ENCODE measurements around the gene GNPTAB. TPM values are rescaled to one million over a fixed set of nuclear protein-coding genes. Genes with fewer than 3 reads are reported as not detected.

GNPTAB gene
- total RNA-seq, 1 experiment from 2014 or later: 14.8 TPM

DNA sequence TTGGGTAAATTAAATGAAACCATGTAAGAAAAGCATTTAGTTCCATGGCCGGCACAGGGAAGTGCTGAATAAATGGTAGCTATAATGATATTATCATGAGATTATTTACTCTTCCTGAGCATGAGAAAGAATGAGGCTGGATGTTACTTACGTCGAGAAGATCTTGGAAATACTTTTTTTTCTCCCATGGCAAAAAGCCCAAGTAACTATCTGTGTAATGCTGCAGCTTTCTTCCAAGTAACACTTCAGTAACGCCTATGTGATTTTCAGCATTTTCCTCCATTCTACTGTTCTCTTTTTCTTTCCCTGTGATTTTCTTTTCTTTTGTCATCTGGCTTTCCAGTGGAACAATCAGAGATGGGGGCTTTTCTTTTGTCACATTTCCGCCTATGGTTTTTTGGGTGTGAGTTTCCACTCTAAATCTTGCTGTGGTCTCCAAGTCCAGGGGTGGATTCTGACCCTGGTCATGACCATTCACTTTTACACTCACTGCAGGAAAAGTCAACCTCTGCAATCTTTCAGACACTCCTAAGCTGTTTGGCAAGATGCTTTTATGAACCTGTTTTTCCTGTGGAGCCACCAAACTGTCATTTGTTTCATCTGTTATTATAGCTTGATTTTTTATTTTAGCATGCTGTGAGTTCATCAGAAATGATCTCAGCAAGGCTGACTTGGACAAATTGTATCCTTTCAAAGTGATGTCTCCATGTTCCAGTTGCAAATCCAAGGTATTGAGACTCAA is 66.5 kb downstream of the GNPTAB start:
- Histone ChIP-seq H3K27ac (no peak overlapping the region), H3K4me3 (no peak overlapping the region), H3K36me3 (peaks cover 2% of the 10 kb centered on the region; the same call in 1 of the 2 replicates), H3K4me1 (replicated peaks) (no peaks in the 10 kb centered on the region), H3K9me3 (replicated peaks) (no peaks in the 10 kb centered on the region), H3K27me3 (replicated peaks) (no peaks in the 10 kb centered on the region)
- DNase-seq (ENCODE audit: low read depth in 1 of 2, low spot score in 2 of 2): no peak

DNA sequence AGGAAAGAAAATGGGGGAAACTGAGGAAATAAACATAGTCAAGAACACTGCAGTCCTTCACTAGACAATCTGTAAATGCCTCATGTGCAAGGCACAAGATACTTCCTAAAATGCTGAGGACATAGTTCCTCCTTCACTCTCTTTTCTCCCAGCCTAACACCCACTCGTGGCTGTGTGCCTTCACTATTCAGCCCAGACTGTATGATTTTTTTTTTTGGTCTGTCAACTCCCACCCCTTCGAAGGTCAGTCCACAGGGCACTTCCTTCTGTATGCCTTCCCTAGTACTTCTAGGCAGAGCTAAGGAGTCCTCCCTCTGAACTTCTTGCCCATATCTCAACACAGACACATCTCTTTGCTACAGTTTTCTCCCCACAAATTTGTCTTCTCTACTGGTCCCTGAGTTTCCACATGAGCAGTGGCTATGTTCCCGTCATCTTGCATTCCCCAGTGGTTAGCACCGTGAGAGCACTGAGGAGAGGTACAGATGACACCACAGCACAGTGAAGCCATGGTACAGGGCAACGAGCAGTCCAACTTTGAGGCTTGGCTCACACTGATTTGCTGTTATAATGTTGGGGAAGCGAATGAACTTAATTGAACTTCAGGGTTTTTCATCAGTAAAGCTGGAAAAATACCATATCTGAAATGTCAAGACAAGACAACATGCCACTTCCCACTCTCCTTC is 67.4 kb downstream of the GNPTAB start:
- no peaks in the 10 kb centered on the region for H3K9me3 ChIP-seq (replicated peaks)
- no peaks in the 10 kb centered on the region for H3K4me1 ChIP-seq (replicated peaks)
- H3K36me3 ChIP-seq: peaks cover 2% of the 10 kb centered on the region; the same call in 1 of the 2 replicates
- DNase-seq (ENCODE audit: low read depth in 1 of 2, low spot score in 2 of 2): no peak
- H3K4me3 ChIP-seq: no peak overlapping the region
- H3K27ac ChIP-seq: no peak overlapping the region
- no peaks in the 10 kb centered on the region for H3K27me3 ChIP-seq (replicated peaks)

- Histone ChIP-seq H3K36me3 (peaks cover 2% of the 10 kb centered on the region; the same call in 1 of the 2 replicates), H3K9me3 (replicated peaks) (no peaks in the 10 kb centered on the region)
- no peak for DNase-seq (ENCODE audit: low read depth in 1 of 2, low spot score in 2 of 2)
These were observed 69.0 kb downstream of the GNPTAB start for GRCh38 chr12:101761781-101762180.

GRCh38 chr12:101761350-101761749 is 69.4 kb downstream of the GNPTAB start:
- Histone ChIP-seq H3K4me1 (replicated peaks) (no peaks in the 10 kb centered on the region), H3K36me3 (peaks cover 2% of the 10 kb centered on the region; the same call in 1 of the 2 replicates), H3K27me3 (replicated peaks) (no peaks in the 10 kb centered on the region), H3K27ac (no peak overlapping the region), H3K4me3 (no peak overlapping the region), H3K9me3 (replicated peaks) (no peaks in the 10 kb centered on the region)
- no peak for DNase-seq (ENCODE audit: low read depth in 1 of 2, low spot score in 2 of 2)

More at GRCh38 chr12:101761781-101762180, 69.0 kb downstream of the GNPTAB start:
- H3K4me3 ChIP-seq: no peak overlapping the region
- H3K27ac ChIP-seq: no peak overlapping the region
- no peaks in the 10 kb centered on the region for H3K4me1 ChIP-seq (replicated peaks)
- no peaks in the 10 kb centered on the region for H3K27me3 ChIP-seq (replicated peaks)

DNA sequence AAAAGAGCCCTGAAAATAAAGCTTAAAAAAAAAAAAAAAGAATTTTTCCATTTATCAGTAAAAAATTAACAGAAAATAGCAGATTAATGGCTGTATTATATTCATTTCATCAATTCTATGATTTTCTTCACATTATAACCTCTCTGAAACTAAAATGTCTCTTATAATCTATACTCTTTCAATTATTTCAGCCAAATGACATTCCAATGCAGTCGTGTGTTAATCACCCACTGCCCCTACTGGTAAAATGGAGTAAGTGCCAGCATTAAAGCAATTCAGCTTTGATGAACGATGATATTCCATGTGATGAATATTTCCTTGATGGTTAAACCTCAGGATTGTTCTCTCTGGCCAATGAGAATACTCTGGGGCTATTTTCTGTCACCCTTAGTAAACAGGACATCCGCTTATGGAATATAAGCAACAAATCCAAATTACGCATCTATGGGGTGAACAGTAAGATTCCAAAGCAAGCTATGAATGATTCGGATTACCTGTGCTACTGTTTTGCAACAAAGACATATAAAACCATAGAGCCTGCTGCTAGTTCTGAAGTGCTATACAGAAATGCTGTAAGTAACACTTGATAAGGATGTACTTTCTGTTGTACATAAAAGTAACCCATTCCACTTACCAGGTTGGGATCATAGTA is 71.2 kb downstream of the GNPTAB start:
- no peaks in the 10 kb centered on the region for H3K9me3 ChIP-seq (replicated peaks)
- H3K27me3 ChIP-seq (replicated peaks): no peaks in the 10 kb centered on the region
- no peaks in the 10 kb centered on the region for H3K36me3 ChIP-seq
- peak in 1 of 2 experiments; percentile 14 for DNase-seq (ENCODE audit: low read depth in 1 of 2, low spot score in 2 of 2)
- no peak overlapping the region for H3K4me3 ChIP-seq
- H3K27ac ChIP-seq: no peak overlapping the region
- no peaks in the 10 kb centered on the region for H3K4me1 ChIP-seq (replicated peaks)

DNA sequence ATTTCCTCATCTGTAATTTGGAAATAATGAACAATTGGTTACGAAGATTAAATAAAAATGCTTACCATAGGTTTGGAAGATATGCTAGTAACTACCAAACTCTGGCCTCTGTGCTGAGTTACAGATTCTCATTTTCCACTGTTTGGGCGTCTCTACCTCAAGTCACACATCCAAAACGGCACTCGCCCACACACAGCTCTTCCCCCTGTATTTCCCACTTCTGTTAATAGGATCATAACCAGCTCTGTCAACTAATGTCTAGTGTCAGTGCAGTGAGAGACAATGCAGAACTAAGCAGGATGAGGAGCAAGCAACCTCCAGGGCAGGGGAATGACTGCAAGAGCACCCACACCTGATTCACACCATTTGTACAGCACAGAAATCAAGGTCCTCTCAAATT is 80.6 kb downstream of the GNPTAB start:
- Histone ChIP-seq H3K9me3 (replicated peaks) (no peaks in the 10 kb centered on the region), H3K4me1 (replicated peaks) (no peaks in the 10 kb centered on the region), H3K27me3 (replicated peaks) (no peaks in the 10 kb centered on the region), H3K27ac (no peak overlapping the region), H3K4me3 (no peak overlapping the region), H3K36me3 (0 out of 2 replicates have a peak, but pooled peaks cover 2% of the 10 kb centered on the region)
- no peak for DNase-seq (ENCODE audit: low read depth in 1 of 2, low spot score in 2 of 2)

- H3K4me3 ChIP-seq: no peak overlapping the region
- no peak for DNase-seq (ENCODE audit: low read depth in 1 of 2, low spot score in 2 of 2)
- H3K27me3 ChIP-seq (replicated peaks): no peaks in the 10 kb centered on the region
- 0 out of 2 replicates have a peak, but pooled peaks cover 2% of the 10 kb centered on the region for H3K36me3 ChIP-seq
- H3K9me3 ChIP-seq (replicated peaks): no peaks in the 10 kb centered on the region
- H3K27ac ChIP-seq: no peak overlapping the region
- no peaks in the 10 kb centered on the region for H3K4me1 ChIP-seq (replicated peaks)
These were observed 81.1 kb downstream of the GNPTAB start for GRCh38 chr12:101749657-101750056.

GRCh38 chr12:101748907-101749306 is 81.9 kb downstream of the GNPTAB start:
- H3K4me3 ChIP-seq: no peak overlapping the region
- no peak for DNase-seq (ENCODE audit: low read depth in 1 of 2, low spot score in 2 of 2)
- peaks cover 7% of the 10 kb centered on the region; the same call in 1 of the 2 replicates for H3K36me3 ChIP-seq
- no peaks in the 10 kb centered on the region for H3K27me3 ChIP-seq (replicated peaks)
- no peaks in the 10 kb centered on the region for H3K9me3 ChIP-seq (replicated peaks)
- H3K4me1 ChIP-seq (replicated peaks): no peaks in the 10 kb centered on the region
- no peak overlapping the region for H3K27ac ChIP-seq

- no peak overlapping the region for H3K4me3 ChIP-seq
- peaks cover 10% of the 10 kb centered on the region; the same call in 1 of the 2 replicates for H3K36me3 ChIP-seq
- no peak overlapping the region for H3K27ac ChIP-seq
These were observed 83.1 kb downstream of the GNPTAB start for GRCh38 chr12:101747697-101748096.

DNA sequence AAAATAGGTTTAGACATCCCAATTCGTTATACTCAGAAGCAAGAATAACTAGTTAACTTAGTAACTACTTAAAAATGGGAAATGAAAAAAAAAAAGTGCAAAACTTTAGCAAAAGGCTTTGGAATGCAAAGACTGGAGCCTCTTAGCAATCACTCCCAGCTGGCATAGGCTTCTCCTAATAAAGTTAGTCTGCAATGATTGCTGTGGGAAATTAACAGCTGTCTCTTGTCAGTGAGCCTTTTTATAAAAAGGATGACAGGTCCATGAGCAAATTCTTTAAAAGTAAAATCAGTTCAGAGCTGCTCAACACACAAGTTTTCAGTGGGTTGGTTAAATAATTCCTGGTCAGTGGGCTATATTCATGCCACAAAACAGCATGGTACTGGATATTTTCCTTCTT is 84.1 kb downstream of the GNPTAB start:
- DNase-seq (ENCODE audit: low read depth in 1 of 2, low spot score in 2 of 2): no peak
- peaks cover 8% of the 10 kb centered on the region; the same call in 1 of the 2 replicates for H3K36me3 ChIP-seq
- no peak overlapping the region for H3K27ac ChIP-seq
- H3K9me3 ChIP-seq (replicated peaks): no peaks in the 10 kb centered on the region
- H3K27me3 ChIP-seq (replicated peaks): no peaks in the 10 kb centered on the region
- no peaks in the 10 kb centered on the region for H3K4me1 ChIP-seq (replicated peaks)
- H3K4me3 ChIP-seq: no peak overlapping the region

More at GRCh38 chr12:101747697-101748096, 83.1 kb downstream of the GNPTAB start:
- Histone ChIP-seq H3K9me3 (replicated peaks) (no peaks in the 10 kb centered on the region), H3K4me1 (replicated peaks) (no peaks in the 10 kb centered on the region), H3K27me3 (replicated peaks) (no peaks in the 10 kb centered on the region)
- no peak for DNase-seq (ENCODE audit: low read depth in 1 of 2, low spot score in 2 of 2)

GRCh38 chr12:101746196-101746595 is 84.6 kb downstream of the GNPTAB start:
- no peaks in the 10 kb centered on the region for H3K27me3 ChIP-seq (replicated peaks)
- H3K4me3 ChIP-seq: no peak overlapping the region
- no peak overlapping the region for H3K27ac ChIP-seq
- H3K4me1 ChIP-seq (replicated peaks): no peaks in the 10 kb centered on the region
- no peaks in the 10 kb centered on the region for H3K9me3 ChIP-seq (replicated peaks)
- no peak for DNase-seq (ENCODE audit: low read depth in 1 of 2, low spot score in 2 of 2)
- H3K36me3 ChIP-seq: peaks cover 8% of the 10 kb centered on the region; the same call in 1 of the 2 replicates

- no peak overlapping the region for H3K4me3 ChIP-seq
- H3K27ac ChIP-seq: no peak overlapping the region
- no peaks in the 10 kb centered on the region for H3K4me1 ChIP-seq (replicated peaks)
- H3K9me3 ChIP-seq (replicated peaks): no peaks in the 10 kb centered on the region
- peaks cover 8% of the 10 kb centered on the region; the same call in 1 of the 2 replicates for H3K36me3 ChIP-seq
- H3K27me3 ChIP-seq (replicated peaks): no peaks in the 10 kb centered on the region
- no peak for DNase-seq (ENCODE audit: low read depth in 1 of 2, low spot score in 2 of 2)
These were observed 85.3 kb downstream of the GNPTAB start for GRCh38 chr12:101745481-101745880.

- DNase-seq (ENCODE audit: low read depth in 1 of 2, low spot score in 2 of 2): no peak
- no peaks in the 10 kb centered on the region for H3K27me3 ChIP-seq (replicated peaks)
These were observed 86.9 kb downstream of the GNPTAB start for GRCh38 chr12:101743724-101744472.

More at GRCh38 chr12:101743724-101744472, 86.9 kb downstream of the GNPTAB start:
- Histone ChIP-seq H3K27ac (no peak overlapping the region), H3K4me1 (replicated peaks) (no peaks in the 10 kb centered on the region), H3K4me3 (no peak overlapping the region), H3K36me3 (peaks cover 8% of the 10 kb centered on the region; the same call in 1 of the 2 replicates), H3K9me3 (replicated peaks) (no peaks in the 10 kb centered on the region)
